D341Med (cell line): ENCODE measurements around the gene CHRNB2.

Source experiments
- DNase-seq: peaks from one replicate; pipeline ENCODE4 v3.0.0; 2012; ENCODE audit warnings: low spot score

CHRNB2 gene

DNA sequence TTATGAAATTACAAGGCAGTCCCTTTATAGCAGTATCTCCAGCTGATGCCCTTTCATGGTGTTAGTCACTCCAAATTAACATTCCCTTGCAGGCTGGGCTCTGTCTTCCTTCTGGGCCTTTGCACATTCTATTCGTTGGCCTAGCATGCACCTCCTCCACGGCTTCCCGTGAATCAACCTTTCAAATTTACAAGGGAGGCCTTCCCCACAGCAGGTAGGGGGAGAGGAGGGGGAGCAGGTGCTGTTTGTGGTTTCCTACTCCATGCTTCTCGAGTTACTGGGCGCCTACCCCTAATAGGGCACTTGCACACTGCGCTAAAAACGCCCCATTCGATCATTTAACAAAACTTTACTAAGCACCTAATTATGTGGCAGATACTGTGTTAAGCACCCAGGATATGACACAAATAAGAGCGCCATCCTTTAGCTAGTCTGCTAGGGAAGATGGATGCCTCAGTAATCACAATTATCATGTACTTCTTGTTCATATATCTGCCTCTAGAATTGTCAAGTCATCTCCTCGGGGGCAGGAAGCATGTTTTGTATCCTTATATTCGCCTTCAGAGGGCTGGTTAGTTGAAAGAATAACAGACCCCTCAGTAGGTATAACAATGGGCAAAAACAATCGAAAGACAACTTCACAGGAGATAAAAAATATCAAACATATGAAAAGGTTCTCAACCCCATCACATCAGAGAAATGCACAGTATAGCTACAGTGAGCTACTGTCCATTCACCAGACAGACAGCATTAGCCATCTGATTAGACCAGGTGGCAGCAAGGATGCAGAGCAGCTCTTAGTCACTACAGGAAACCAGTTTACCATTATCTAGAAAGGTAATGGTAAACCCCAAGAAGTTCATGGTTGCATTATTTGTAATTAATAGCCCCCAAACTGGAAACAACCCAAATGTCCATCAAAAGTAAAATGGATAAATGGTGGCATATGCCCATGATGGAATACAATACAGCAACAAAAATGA is 42.1 kb downstream of the CHRNB2 start:
- DNase-seq = no peak

DNA sequence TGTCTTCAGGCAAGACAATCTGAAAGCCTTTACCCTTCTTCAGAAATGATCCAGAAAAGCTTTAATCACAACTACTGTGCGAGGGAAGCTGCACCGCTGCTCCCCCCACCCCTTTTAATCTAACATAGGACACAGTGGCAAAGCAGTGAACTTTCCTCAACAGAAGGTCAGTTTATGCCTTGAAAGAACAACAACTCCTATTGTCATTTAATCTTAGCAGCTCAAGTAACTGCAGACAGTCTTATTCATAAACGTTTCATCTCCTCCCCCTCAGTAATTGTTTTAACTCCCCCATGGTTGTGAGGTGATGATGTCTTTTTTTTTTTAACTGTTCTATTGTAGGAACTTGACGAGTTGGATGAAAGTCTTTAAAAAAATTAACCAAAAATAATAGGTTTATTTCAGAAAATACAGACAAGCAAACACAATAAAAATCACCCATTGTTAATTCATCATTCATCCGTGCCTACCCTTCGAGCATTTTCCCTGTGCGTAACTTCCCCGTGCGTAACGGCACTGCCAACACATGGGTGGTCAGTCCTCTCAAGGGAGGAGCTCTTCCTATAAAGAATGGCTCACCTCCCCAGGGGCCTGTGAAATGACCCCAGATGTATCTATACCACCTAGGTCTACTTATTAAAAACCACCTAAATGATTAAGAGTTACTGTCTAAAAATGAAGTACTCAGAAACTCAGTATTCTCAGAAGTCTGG is 43.7 kb downstream of the CHRNB2 start:
- no peak for DNase-seq

DNA sequence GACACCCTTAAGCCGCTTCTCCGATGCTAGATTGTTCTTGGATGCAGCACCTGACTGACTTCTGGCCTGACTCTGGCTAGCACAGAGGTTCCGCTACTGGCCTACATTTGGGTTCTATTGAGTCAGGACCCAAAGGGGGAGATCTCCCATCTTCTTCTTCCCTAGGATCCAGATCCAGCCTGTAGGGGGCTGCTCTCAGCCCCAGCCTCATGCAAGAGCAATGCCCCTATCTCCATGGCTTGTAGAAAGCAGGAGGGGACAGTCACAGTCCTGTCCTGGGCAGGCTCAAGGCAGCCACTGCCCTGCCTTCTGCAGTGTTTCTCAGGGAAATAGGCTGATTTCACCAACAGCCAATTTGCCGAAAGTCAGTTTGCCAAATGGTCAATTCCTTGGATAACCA is 46.7 kb downstream of the CHRNB2 start:
- no peak for DNase-seq

DNA sequence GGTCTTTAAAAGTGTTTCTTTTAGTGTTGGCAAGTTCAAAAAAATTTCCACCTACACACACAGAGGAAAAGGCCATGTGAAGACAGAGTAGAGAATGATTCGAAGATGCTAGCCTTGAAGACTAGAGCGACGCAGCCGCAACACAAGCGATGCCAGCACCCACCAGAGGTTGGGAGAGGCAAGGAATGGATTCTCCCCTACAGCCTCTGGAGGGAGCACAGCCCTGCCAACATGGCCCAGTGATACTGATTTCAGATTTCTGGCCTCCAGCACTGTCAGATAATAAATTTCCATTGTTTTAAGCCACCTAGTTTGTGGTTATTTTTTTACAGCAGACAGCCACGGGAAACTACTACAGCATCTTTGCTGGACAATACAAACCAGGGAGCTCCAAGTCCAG is 47.3 kb downstream of the CHRNB2 start:
- DNase-seq = no peak

DNA sequence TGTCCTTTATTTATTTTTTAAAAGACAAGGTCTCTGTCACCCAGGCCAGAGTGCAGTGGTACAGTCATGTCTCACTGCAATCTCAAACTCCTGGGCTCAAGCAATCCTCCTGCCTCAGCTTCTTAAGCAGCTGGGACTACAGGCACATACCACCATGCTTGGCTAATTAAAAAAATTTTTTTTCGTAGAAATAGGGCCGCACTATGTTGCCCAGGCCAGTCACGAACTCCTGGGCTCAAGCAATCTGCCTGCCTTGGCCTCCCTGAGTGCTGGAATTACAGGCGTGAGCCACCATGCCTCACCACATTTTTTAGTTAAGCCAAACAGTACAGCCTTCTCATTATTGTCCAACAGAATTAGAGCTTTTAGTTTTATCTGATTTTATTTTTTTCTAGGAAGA is 47.8 kb downstream of the CHRNB2 start:
- no peak for DNase-seq

DNA sequence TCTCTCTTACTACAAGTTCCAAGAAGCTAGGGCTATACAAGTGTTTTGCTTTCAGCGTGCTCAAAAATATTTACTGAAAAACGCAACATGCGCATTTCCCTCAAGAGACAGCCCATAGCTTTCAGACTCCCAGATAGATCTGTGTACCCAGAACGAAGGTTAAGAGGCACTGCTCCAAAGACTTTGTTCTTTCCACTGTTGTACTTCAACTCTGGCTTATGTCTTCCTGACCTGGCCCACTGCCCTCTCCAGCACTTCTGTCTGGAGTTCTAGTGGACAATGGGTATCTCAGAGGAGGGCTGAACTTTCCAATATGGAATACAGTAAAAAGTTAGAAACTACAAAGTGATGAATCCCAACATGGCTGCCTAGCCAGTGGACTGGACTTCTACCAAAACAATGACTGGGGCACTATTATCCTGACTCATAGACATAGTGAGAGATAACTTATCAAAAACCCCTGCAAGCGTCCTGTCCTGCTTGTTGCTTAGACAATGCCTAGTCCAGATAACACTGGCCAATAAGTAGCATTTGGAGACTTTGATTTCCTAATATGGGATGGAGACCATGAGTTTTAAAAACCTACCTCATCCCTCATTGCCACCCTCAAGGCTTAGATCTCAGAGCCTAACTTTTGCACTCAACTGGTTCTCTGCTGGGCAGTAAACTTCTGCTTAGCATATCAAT is 49.2 kb downstream of the CHRNB2 start:
- DNase-seq = no peak

GRCh38 chr1:154619181-154619948 is 51.8 kb downstream of the CHRNB2 start:
- DNase-seq = no peak

GRCh38 chr1:154620751-154621150 is 53.2 kb downstream of the CHRNB2 start:
- no peak for DNase-seq

GRCh38 chr1:154621875-154622274 is 54.3 kb downstream of the CHRNB2 start:
- no peak for DNase-seq

DNA sequence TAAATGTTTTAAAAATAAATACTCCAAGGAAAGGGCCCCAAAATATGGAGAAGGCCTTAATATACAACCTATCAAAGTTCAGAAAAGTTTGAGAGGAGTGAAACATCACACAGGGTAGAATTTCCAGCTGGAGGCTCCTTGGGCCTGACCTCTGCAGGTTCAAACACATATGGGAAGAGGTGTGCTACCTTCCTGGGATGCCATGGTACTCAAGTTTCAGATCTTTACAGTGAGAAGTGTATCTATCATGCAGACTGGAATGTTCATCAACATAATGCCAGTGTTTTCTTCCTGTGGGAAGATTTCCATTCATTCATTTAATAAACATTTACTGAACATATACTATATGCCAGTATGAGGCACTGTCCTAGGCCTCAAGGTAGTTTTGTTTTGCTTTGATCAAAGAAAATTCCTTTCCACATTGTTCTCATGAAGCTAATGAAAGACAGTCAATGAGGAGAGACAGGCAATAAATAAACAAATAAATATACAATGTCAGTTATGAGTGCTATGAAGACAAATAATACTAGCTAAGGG is 55.0 kb downstream of the CHRNB2 start:
- no peak for DNase-seq

DNA sequence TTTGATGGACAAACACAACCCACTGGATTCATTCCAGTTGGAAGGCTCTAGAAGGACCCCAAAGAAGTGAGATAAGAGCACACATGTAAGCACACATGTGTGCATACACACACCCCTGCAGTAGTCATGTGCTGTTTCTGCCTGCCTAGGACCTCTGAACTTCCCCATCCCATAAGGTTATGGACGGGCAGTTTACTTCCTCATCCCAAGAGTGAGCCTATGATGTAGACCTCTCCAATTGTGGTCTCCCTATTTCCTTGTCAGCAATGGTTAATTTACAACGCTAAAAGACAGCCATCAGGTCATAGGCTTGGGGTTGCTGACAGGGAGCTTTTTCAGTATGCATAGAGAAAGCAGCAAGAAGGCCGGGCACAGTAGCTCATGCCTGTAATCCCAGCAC is 55.8 kb downstream of the CHRNB2 start:
- DNase-seq = no peak

- no peak for DNase-seq
Observed at GRCh38 chr1:154624746-154625643, 57.4 kb downstream of the CHRNB2 start.

DNA sequence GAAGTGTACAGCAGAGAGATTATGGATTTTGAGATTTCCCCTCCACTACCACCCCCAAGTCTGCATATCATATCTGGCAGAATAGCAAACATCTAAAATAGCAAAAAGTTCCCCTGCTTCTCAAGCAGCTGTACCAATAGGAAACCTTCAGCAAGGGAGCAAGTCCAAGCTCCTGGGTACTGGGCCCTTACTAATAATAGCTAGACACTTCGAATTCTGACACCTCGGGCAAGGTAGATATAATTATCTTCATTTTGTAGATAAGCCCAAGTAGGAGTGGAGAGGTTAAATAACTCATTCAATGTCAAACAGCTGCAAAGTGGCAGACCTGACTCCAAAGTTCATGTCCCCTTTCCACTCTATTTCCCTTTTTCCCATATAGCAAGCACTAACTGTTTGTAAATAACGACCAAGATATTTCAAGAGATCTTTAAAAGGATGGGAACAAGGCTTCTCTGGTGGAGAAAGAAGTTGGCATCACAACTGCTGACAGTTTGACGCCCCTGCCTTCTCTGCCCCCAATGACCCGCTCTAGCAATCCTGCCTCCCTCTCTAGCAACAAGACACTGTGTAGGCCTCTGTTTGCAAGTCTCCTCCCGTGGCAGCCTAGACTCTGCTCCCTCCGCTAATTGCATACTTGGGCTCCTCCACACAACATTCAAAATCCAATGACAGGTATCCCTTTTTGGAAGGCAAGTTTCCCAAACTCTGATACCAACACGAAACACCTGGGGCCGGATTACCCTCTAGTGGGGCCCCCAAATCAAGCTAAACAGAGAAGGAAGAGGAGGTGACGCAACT is 59.1 kb downstream of the CHRNB2 start:
- DNase-seq = peak; percentile 48

GRCh38 chr1:154627257-154628120 is 59.9 kb downstream of the CHRNB2 start:
- peak; percentile 91 for DNase-seq

- DNase-seq = no peak
Observed at GRCh38 chr1:154628121-154628405, 60.5 kb downstream of the CHRNB2 start.

DNA sequence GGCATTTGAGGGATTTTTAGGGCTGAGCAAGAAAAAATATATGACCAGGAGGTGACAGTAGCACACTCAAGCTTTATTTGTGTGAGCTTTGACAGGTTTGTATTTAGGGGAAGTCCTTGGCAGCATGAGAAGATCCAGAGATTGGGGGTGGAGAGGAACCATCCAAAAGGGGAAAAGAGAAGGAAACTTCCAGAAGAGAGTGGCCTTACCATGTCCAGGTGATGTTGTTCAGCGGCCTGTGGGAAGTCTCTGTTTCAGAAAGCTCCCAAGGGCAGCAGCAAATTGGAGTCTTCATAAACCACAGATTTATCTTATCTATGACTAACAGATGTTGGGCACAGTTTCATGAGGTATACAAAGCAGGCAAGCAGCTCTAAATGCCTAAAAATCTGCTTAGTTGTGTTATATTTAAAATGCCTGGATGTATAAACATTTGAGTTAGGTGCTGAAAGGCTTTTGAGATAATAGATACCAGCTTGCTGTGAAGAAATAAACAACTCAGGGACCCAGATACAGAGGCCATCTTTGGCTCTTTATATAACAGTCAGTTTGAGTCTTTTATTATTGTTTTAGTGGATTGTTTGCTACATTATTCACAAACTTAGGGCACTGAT is 61.6 kb downstream of the CHRNB2 start:
- no peak for DNase-seq
